Neuronal stem cell (in vitro differentiated cells): ENCODE measurements around the gene VDAC1.

Source experiments
- DNase-seq: peaks from one replicate; pipeline ENCODE4 v3.0.0-alpha.2; 2013; ENCODE audit warnings: low spot score
- H2AFZ ChIP-seq: one replicate; pipeline ENCODE4 v1.6.1; 2013; ENCODE audit warnings: mild to moderate bottlenecking, low read length, inconsistent platforms
- H2AK5ac ChIP-seq: 2 replicates; pipeline ENCODE4 v1.6.1; 2013; ENCODE audit warnings: low read depth, mild to moderate bottlenecking, inconsistent platforms, low read length, moderate library complexity, mixed read lengths
- H2BK120ac ChIP-seq: 2 replicates; pipeline ENCODE4 v1.6.1; 2013; ENCODE audit warnings: low read depth, mild to moderate bottlenecking, inconsistent platforms, low read length, moderate library complexity, mixed read lengths
- H2BK12ac ChIP-seq: one replicate; pipeline ENCODE4 v1.6.1; 2013; ENCODE audit warnings: low read length, inconsistent platforms
- H2BK15ac ChIP-seq: 2 replicates; pipeline ENCODE4 v1.6.1; 2013; ENCODE audit warnings: mild to moderate bottlenecking, low read length, inconsistent platforms, mixed read lengths
- H2BK5ac ChIP-seq: one replicate; pipeline ENCODE4 v1.6.1; 2013; ENCODE audit warnings: inconsistent platforms, mild to moderate bottlenecking, low read length, moderate library complexity
- H3K14ac ChIP-seq: one replicate; pipeline ENCODE4 v1.6.1; 2013; ENCODE audit warnings: low read length, inconsistent platforms
- H3K18ac ChIP-seq: 2 replicates; pipeline ENCODE4 v1.6.1; 2013; ENCODE audit warnings: low read length, inconsistent platforms
- H3K23ac ChIP-seq: 2 replicates; pipeline ENCODE4 v1.6.1; 2013; ENCODE audit warnings: low read depth, mild to moderate bottlenecking, mixed read lengths, low read length, inconsistent platforms; ENCODE audit not compliant: poor library complexity
- H3K27ac ChIP-seq: replicated peaks from 3 replicates; pipeline ENCODE4 v1.5.1; 2013; ENCODE audit warnings: low read length, inconsistent platforms
- H3K27me3 ChIP-seq, 3 experiments: 2 replicates each; pipeline ENCODE4 v1.6.1; 2013; ENCODE audit warnings: low read length in 3 of 3, mild to moderate bottlenecking in 2 of 3, inconsistent platforms in 1 of 3, low read depth in 1 of 3, mixed read lengths in 1 of 3, moderate library complexity in 1 of 3; ENCODE audit not compliant: control insufficient read depth in 3 of 3, insufficient read depth in 3 of 3
- H3K36me3 ChIP-seq, 2 donors: replicated peaks in 1 of 2; 2 replicates each; pipeline ENCODE4 v1.6.1; 2013; ENCODE audit warnings: low read length in 2 of 2; ENCODE audit not compliant: control insufficient read depth in 2 of 2, insufficient read depth in 2 of 2
- H3K4ac ChIP-seq: 2 replicates; pipeline ENCODE4 v1.6.1; 2013; ENCODE audit warnings: inconsistent platforms, mild to moderate bottlenecking, low read length, moderate library complexity
- H3K4me1 ChIP-seq, 2 donors: 1 replicate in 1 of 2; 2 replicates in 1 of 2; pipeline ENCODE4 v1.6.1; 2013; ENCODE audit warnings: low read length in 2 of 2, low read depth in 1 of 2; ENCODE audit not compliant: control insufficient read depth in 2 of 2, insufficient read depth in 1 of 2
- H3K4me2 ChIP-seq: one replicate; pipeline ENCODE4 v1.6.1; 2013; ENCODE audit warnings: mild to moderate bottlenecking, low read length, inconsistent platforms; ENCODE audit not compliant: insufficient read depth, poor library complexity, severe bottlenecking
- H3K4me3 ChIP-seq, 2 donors: 2 replicates each; pipeline ENCODE4 v1.5.1; 2013; ENCODE audit warnings: low read length in 2 of 2, mild to moderate bottlenecking in 2 of 2, inconsistent platforms in 1 of 2, moderate library complexity in 1 of 2
- H3K79me1 ChIP-seq: one replicate; pipeline ENCODE4 v1.6.1; 2013; ENCODE audit warnings: low read depth, mild to moderate bottlenecking, inconsistent platforms, low read length, moderate library complexity
- H3K9ac ChIP-seq: one replicate; pipeline ENCODE4 v1.6.1; 2013; ENCODE audit warnings: mild to moderate bottlenecking, low read depth, low read length, inconsistent platforms; ENCODE audit not compliant: poor library complexity
- H3K9me3 ChIP-seq, 2 donors: replicated peaks in 1 of 2; 2 replicates each; pipeline versions ENCODE3 to v1.6.1; 2013; ENCODE audit warnings: low read length in 2 of 2, mild to moderate bottlenecking in 2 of 2, inconsistent platforms in 1 of 2, low read depth in 1 of 2, mixed read lengths in 1 of 2, moderate library complexity in 1 of 2; ENCODE audit not compliant: control insufficient read depth in 2 of 2, insufficient read depth in 1 of 2
- H4K8ac ChIP-seq: one replicate; pipeline ENCODE4 v1.6.1; 2013; ENCODE audit warnings: low read depth, mild to moderate bottlenecking, inconsistent platforms, low read length, moderate library complexity
- H4K91ac ChIP-seq: one replicate; pipeline ENCODE4 v1.6.1; 2013; ENCODE audit warnings: low read length, low read depth, mild to moderate bottlenecking, inconsistent platforms; ENCODE audit not compliant: poor library complexity
- WGBS, 2 donors: extraction: QIAGEN DNeasy Blood & Tissue Kit; methylation state at CpG; one replicate each; pipeline ENCODE4 v1.1.7; 2013; ENCODE audit warnings: missing lambda C conversion rate in 2 of 2, mixed read lengths in 1 of 2; ENCODE audit not compliant: insufficient read length in 2 of 2, insufficient replicate concordance in 1 of 2; ENCODE audit errors: extremely low coverage in 2 of 2; 5-methylcytosine and 5-hydroxymethylcytosine counted together

The VDAC1 gene

GRCh38 chr5:133991171-133991910 is 13.4 kb downstream of the VDAC1 start:
- Histone ChIP-seq H4K91ac (no peak overlapping the region), H2AK5ac (no peak overlapping the region), H3K4me2 (no peak overlapping the region), H3K18ac (no peak overlapping the region), H4K8ac (no peak overlapping the region), H3K9me3 (no peaks in the 10 kb centered on the region), H3K4me3 (no peak overlapping the region), H3K36me3 (peaks cover 17 to 61% of the 10 kb centered on the region in 2 donors), H3K79me1 (peaks cover 10% of the 10 kb centered on the region), H2BK120ac (no peak overlapping the region), H2AFZ (no peak overlapping the region), H3K4me1 (peaks cover 11 to 12% of the 10 kb centered on the region in 2 donors), H2BK12ac (no peak overlapping the region), H3K23ac (no peak overlapping the region), H2BK5ac (no peak overlapping the region), H3K9ac (no peak overlapping the region), H2BK15ac (no peak overlapping the region), H3K4ac (no peak overlapping the region), H3K14ac (no peak overlapping the region), H3K27me3 (no peaks in the 10 kb centered on the region), H3K27ac (no peak overlapping the region)
- no peak for DNase-seq
- no CpG with 5 or more reads among the region's 5 CpGs for WGBS, 2 donors

- Histone ChIP-seq H2AK5ac (no peak overlapping the region), H3K36me3 (peaks cover 22 to 71% of the 10 kb centered on the region in 2 donors), H2BK12ac (no peak overlapping the region), H3K27me3 (no peaks in the 10 kb centered on the region), H3K4me1 (peaks cover 2 to 5% of the 10 kb centered on the region in 2 donors), H4K8ac (no peak overlapping the region), H3K9me3 (no peaks in the 10 kb centered on the region), H3K4me2 (no peak overlapping the region), H3K23ac (no peak overlapping the region), H2BK15ac (no peak overlapping the region), H3K9ac (no peak overlapping the region), H3K4me3 (no peak overlapping the region), H2AFZ (no peak overlapping the region), H2BK120ac (no peak overlapping the region), H3K4ac (no peak overlapping the region), H3K14ac (no peak overlapping the region), H3K27ac (no peak overlapping the region), H4K91ac (no peak overlapping the region), H3K18ac (no peak overlapping the region), H2BK5ac (no peak overlapping the region), H3K79me1 (peaks cover 4% of the 10 kb centered on the region)
- DNase-seq: no peak
- WGBS, 2 donors: no CpG with 5 or more reads among the region's 6 CpGs
Observed at GRCh38 chr5:133990396-133990795, 14.4 kb downstream of the VDAC1 start.

GRCh38 chr5:133985540-133986180 is 19.1 kb downstream of the VDAC1 start:
- no peak overlapping the region for H2BK5ac ChIP-seq
- H3K4ac ChIP-seq: no peak overlapping the region
- H3K27me3 ChIP-seq: no peaks in the 10 kb centered on the region
- no CpG with 5 or more reads among the region's 3 CpGs for WGBS, 2 donors
- no peak overlapping the region for H3K18ac ChIP-seq
- H4K91ac ChIP-seq: no peak overlapping the region
- H3K79me1 ChIP-seq: peaks cover 2% of the 10 kb centered on the region
- H2AK5ac ChIP-seq: no peak overlapping the region
- H4K8ac ChIP-seq: no peak overlapping the region
- no peak overlapping the region for H3K9ac ChIP-seq
- no peak overlapping the region for H2AFZ ChIP-seq
- H3K4me1 ChIP-seq: no peaks in the 10 kb centered on the region
- DNase-seq: no peak
- no peak overlapping the region for H3K27ac ChIP-seq
- H2BK15ac ChIP-seq: no peak overlapping the region
- no peaks in the 10 kb centered on the region for H3K9me3 ChIP-seq
- peaks cover 34 to 94% of the 10 kb centered on the region in 2 donors for H3K36me3 ChIP-seq
- no peak overlapping the region for H3K4me3 ChIP-seq
- no peak overlapping the region for H3K14ac ChIP-seq
- H2BK120ac ChIP-seq: no peak overlapping the region
- no peak overlapping the region for H3K23ac ChIP-seq
- no peak overlapping the region for H2BK12ac ChIP-seq
- no peak overlapping the region for H3K4me2 ChIP-seq

- Histone ChIP-seq H3K9ac (no peak overlapping the region), H3K27me3 (no peaks in the 10 kb centered on the region), H2BK5ac (no peak overlapping the region), H3K27ac (no peak overlapping the region), H3K36me3 (peaks cover 26 to 92% of the 10 kb centered on the region in 2 donors), H2AFZ (no peak overlapping the region), H4K8ac (no peak overlapping the region), H2BK12ac (no peak overlapping the region), H3K4me1 (no peaks in the 10 kb centered on the region), H3K18ac (no peak overlapping the region), H4K91ac (no peak overlapping the region), H3K14ac (no peak overlapping the region), H2BK120ac (no peak overlapping the region), H2BK15ac (no peak overlapping the region), H3K79me1 (peaks cover 2% of the 10 kb centered on the region), H3K4ac (no peak overlapping the region), H2AK5ac (no peak overlapping the region), H3K4me3 (no peak overlapping the region), H3K9me3 (no peaks in the 10 kb centered on the region), H3K4me2 (no peak overlapping the region), H3K23ac (no peak overlapping the region)
- no CpG with 5 or more reads among the region's 5 CpGs for WGBS, 2 donors
- DNase-seq: no peak
Observed at GRCh38 chr5:133983674-133984073, 21.1 kb downstream of the VDAC1 start.
